GM18858 (cell line): ENCODE results near the gene FGF4.

Experiments
- ATAC-seq: cut with Tn5 transposase; IDR thresholded peaks from one replicate; pipeline ENCODE4 v1.9.1; 2021; ENCODE audit not compliant: unreplicated experiment

Gene FGF4

DNA sequence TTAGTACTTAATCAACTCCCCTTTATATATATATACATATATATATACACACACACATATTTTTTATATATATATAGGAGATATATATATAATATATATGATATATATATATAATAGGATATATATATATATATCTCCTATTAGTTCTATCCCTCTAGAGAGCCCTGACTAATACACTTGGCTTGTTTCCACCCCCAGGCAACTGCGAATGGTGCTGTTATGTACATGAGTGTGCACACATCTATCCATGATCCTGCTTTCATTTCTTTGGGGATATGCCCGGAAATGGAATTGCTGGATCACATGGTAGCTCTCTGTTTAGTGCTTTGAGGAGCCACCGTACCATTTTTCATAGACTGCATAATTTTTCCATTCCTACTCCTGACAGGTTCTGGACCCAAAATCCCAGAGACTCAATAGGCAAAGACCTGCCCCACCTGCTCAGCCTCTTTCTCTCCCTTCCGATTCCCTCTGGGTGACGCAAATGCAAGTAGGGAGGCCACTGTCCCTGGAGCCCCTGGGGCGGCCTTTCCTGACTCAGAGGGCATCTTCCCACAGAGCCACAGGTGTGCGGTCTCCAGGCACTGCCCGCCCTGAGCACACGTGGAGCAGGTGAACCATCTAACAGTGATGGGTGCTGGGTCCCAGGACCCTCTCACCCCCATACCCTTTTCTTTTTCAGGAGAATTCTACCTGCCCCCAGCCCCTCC is 32.1 kb upstream of the FGF4 start:
- no peak for ATAC-seq

DNA sequence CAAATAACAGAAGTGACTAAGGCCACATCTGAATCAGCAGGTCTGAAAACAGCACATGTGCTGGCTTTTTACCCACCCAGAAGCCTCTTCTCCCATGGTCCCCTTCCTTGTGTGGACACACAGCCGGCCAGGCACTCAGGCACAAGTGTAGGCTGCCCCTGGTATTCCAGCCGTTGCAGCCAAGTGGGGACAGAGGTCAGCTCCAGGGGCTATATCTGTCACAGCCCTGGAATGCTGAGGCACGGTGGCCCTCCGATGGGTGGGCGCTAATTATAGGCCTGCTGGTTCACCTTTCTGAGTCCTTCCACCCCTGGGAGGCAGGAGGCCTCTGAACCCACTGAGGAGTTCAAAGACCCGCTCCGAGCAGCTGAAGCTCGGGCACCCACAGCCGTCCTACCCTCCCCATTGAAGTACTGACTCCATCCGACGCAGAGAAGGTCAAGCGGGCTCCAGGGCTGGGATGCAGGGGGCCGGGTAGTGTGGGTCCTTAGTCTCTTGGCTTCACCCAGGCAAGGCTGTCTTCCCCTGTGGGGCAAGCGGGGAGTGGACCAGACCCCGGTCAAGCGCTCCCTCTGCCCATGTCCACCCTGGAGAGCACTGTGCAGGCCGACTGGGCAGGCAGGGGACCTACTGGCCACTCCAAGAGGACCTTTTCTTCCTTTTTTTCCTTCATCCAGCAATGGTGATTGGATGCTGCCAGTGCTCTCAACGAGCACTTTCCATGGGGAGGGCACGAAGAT is 29.8 kb upstream of the FGF4 start:
- no peak for ATAC-seq

DNA sequence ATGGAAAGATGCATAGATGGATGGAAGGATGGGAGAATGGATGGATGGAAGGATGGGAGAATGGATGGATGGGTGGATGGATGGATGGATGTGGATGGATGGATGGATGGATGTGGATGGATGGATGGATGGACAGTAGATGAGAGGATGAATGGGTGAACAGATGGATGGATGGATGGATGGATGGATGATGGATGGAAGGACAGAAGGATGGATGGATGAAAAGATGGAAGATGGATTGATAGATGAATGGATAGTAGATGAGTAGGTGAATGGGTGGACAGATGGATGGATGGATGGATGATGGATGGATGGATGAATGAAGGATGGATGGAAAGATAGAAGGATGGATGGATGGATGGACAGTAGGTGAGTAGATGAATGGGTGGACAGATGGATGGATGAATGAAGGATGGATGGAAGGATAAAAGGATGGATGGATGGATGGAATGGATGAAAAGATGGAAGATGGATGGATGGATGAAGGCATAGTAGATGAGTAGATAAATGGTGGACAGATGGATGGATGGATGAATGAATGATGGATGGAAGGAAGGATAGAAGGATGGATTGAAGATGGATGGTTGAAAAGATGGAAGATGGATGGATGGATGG is 28.6 kb upstream of the FGF4 start:
- no peak for ATAC-seq

DNA sequence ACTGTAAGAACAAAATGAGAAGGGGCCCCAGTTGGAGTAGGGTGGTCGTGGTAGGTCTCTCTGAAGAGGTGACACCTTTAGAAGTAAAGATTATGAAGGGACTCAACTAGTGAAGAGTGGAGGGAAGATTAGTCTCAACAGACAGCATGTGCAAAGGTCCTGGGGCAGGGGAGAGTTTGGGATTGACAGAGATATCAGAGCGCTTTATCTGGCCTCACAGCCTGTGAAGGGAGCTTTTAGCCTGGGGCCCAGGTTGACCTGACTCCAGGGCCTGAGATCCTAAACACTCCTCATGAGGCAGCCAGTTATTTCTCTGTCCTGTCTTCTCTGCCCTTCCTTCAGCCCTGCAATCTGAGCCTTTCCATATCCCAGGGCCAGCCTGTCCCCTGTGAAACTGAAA is 27.9 kb upstream of the FGF4 start:
- no peak for ATAC-seq

DNA sequence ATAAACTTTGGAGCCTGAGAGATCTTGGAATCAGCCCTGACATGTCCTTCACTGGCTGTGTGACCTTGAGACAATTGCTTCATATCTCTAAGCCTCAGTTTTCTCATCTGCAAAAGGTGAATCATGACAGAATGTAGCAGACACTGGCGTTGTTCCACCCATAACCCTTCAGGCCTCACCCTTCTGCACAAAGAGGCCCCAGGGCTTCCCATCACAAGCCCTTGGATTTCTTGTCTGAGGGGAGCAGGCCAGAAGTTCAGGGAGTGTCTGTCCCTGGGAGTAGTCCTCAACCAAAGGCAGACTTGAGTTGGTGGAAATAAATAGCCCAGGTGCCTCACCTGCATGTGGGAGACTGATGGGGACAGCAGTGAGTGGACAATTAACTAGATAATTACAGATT is 27.4 kb upstream of the FGF4 start:
- no peak for ATAC-seq

DNA sequence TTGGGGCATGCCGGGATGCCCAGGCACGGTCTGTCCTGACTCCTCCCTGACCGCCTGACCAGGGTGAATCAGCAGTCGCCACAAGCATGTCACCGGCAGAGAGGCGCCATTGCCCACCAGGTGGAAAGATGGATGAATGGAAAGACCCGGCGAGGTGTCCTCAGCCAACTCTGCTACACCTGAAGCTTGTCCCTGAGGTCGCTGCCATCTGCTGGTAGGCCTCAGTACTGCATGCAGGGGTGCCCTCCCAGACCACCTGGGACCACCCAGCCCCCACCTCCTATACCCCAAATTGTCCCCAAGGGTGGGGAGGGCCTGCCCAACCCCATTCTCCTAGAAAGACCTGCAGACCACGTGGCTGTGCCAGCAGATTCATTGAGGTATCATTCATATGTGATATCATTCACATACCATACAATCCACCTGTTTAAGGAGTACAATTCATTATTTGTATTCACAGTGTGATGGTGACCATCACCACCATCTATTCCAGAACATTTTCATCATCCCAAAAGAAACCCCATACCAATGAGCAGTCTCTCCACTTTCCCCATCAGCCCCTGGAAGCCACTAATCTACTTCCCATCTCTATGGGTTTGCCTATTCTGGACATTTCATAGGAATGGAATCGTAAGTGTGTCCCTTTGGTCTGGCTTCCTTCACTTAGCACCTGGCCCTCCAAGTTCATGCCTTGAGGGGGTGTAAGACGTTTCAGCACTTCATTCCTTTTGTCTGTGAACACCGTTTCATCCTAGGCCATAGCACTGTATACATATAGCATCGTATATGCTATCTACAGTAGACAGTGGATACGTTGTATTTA is 26.6 kb upstream of the FGF4 start:
- ATAC-seq: no peak

DNA sequence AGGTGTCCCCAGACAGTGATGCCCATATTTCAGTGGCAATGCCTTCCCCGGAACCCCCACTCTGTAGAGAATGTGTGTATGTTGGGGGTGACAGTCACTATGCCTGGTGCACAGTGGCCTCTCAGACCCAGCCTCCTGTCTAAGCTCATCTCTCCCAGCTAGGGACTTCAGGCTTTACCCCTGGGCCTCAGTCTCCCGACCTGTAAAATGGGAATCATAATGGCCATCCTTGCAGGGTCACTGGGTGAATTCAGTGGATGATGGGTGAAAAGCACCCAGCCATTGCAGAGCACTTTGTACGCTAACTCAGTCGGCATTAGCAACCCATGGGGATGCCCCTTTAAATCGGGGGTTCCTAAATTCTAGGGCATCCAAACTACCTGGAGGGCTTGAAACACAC is 25.1 kb upstream of the FGF4 start:
- ATAC-seq: no peak

DNA sequence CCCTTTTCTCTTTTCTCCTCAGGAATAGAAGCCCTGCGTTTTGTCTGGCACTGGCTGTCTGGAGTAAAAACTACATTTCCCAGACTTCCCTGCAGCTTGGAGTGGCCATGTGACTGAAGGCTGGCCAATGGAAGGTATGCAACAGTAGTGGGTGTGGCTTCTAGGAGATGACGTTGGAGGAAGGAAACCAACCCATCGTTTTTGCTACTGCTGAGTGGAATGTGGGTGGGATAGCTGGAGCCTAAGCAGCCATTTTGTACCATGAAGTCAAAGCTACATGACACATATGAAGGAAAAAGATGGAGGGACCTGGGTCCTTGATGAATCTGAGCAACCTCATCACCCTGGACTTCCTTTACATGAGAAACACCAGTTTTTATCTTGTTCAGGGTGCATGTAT is 24.4 kb upstream of the FGF4 start:
- no peak for ATAC-seq

DNA sequence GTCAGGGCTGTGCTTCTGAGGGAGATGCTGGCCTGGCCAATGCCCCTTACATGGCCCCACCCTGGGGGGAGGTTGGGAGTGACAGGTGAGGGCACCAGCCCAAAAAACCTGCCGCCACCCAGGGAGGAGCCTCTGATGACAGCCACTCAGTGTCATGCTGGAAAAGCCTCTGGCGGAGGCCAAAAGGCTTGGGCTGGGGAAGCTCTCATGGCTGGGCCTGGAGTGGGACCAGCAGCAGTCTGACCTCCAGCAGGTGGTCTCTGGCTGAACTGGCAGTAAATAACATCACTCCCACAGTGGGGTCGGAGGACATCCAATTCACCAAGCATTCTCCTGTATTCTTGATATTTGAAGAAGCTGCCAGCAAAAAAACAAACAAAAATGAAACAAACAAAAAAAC is 24.0 kb upstream of the FGF4 start:
- ATAC-seq: no peak

DNA sequence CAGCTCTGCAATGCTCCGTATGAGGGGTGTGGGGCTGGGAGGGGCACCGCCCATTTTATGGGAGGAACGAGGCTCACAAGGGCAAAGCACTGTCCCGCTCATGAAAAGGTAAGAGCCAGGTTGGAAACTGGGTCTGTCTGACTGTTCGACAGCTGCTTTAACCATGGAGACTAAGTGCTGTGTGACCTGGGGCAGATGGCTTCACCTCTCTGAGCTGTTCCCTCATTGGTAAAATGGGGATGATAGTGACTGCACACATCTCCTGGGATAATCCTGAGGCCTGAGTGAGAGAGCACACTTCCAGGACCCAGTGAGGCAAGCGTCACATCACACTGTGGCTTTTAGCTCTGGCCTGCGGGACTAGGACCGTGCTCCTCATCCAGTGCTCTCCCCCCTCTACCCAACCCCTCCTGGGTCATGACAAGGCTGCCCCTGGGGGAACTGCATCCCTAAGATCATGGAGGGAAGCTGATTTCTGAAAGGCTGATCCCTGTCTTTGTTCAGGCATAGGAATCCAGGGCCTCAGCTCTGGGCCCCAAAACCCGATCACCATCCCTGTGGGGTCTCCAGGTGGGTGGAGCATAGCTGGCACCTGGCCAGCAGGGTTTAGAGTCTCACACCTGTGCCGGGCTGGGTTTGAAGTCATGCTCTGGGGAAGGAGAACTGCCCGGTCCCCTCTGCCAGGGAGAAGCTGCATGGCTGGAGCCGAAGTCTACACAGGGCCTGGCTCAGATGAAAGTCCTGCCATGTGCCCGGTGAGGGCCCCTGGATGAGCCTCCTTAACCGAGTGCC is 22.8 kb upstream of the FGF4 start:
- no peak for ATAC-seq

DNA sequence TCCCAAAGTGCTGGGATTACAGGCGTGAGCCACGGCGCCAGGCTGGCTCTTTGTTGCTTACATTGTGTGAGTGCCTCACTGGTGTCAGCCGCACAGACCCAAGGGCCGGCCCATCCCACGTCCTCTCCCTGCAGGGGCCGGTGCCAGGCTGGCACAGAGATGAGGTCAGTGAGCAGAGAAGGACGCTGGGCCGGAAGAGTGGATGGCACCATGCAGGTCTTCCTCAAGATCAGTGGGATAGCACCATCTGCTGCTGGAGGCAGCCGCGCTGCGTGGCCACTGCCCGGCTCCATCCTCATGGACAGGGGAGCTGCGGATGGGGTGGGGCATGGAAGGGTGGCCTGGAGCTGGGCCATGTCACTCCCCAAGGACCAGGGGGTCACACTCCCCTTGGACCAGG is 22.0 kb upstream of the FGF4 start:
- no peak for ATAC-seq

DNA sequence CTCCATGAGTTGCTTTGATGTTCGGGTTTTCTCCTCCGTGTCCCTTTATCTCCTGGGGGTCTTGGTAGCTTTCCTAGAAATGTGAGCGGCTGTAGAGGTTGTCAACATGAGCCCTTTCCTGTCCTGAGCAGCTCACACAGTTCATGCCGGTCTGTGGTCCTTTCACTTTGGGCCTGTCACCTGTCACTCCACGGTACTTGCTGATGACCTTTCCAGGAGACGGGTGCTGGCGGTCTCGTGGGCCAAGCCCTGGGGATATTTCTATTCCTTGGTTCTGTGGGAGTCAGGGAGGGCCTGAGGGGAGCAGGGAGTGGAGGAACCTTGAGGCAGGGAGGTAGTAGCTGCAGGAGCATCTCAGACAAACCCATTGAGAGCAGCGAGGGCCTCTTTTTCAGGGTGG is 20.9 kb upstream of the FGF4 start:
- no peak for ATAC-seq

DNA sequence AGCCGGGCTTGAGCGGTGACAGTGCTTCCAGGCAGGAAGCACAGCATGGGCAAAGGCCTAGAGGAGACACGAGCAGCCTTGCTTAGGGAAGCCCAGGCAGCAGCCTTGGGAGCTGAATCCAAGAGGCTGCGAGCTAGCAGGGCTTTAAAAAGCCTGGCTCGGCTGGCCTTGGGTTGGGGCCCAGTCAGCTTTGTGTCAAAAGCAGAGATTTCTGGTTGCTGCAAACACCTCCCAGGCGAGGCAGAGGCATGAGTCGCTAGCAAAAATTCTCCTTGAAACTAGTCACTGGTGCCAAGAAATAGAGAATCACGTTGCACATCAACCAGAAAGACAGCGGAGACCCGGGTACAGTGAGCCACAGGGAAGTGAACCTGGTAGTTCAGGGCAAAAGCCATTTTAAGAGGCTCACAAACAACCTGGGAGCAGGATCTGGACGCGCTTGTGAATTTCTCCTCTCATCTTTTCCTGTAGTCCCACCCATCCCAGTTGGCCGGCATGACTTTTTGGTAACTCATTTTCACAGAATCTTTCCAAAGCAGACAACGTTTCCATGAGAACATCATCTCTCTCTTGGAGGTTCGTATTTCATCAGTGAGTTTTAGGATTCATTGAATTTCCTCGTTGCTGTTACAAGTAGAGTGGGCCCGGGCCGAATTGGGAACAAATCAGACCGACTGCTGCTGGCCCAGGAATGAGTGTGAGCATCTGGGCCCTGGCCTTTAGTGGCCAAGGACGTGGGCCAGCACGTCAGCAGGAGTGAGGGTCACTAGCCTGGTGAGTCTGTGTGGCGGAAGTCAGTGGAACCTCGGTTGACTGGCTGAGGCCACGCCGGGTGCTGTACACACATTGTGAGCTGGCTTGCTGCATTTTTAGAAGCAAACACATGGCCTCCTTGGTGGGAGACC is 16.4 kb upstream of the FGF4 start:
- no peak for ATAC-seq

DNA sequence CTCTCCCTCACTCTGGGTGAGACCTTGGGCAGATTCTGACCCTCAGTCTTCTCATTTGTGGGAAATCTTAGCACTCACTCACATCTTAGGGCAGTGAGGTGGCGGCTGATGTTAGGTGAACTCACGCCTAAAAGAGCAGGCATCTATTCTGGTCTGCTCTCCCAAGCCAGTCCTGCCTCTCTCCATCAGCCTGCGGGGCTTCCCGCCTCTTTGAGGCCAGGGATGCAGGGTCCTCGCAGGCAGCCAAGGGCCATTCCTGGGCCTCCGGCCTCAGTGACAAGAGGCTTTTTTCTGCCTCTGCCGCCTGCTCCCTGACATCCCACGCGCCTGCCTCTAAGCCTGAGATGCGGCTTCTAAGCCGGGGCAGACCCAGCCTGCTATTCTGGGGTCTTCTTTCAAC is 13.8 kb upstream of the FGF4 start:
- no peak for ATAC-seq

DNA sequence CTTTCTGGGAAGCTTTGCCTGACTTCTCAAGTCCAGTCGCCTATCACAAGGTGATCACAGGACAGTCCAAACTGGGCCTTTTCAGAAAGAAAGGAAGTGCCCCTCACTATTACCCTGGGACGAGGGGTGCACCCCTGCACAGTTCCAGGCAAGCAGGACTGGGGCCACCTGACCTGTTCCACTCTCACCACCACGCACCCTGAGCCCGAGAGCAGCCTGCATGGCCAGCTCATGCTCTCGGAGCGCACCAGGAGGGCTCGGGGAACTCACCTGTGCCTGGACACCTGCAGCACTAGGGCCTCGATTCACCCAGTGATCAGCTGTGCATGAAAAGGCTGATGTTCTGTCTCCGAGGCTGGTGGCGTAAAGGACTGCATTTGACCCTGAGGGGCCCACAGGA is 12.8 kb upstream of the FGF4 start:
- no peak for ATAC-seq

DNA sequence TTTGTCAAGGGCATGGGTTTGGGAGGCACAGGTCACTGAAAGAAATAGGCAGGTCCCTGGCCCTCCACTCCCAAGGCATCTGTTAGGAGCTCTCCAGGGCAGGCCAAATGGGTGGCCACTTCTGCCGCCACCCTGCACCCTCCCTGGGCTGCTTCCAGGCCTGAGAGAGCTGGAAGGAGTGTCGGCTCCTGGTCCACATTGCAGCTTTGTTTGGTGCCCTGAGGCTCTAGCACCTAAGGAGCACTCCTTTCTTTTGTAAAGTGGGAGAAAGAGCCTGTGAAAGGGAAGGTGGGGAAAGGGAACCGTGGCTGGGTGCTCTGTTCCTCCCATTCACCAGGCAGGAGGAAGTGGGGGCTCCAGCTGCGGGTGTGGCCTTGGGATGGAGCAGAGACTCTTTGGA is 12.3 kb upstream of the FGF4 start:
- no peak for ATAC-seq

DNA sequence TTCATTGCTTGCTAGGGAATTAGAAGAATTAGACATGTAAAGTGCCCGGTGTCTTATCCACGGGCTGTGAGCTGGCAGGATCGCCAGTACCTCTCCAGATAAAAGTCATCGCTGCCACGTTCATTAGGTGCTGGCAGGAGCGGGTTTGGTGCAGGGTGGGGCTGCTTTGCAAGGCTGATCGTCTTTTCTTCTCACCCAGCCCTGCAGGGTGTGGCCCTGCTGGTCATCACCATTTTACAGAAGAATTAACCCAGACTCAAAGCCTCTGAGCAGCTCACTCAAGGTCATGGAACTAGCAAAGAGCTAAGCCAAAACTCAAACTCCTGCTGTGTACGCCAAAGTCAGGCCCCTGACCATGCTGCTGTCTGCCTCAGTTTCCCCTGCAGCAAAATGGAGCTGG is 6.1 kb upstream of the FGF4 start:
- no peak for ATAC-seq

DNA sequence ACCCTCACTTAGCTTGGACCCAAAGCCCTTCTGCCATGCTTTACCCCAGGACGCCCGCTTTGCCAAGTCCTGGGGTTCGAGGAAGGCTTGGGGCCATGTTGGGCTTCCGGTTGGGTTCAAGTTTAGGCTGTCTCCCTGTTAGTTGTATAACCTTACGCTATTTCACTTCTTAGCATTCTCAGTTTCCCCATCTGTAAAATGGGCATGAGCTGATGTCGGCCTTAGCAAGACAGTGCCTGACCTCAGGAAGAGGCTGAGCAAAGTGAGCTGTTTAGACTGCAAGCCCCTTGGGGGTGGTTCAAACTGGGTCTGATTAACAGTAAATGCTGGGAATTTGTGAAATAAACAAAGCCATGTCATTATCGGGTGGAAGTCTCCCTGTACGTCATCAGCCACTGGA is 3.2 kb upstream of the FGF4 start:
- ATAC-seq: no peak

DNA sequence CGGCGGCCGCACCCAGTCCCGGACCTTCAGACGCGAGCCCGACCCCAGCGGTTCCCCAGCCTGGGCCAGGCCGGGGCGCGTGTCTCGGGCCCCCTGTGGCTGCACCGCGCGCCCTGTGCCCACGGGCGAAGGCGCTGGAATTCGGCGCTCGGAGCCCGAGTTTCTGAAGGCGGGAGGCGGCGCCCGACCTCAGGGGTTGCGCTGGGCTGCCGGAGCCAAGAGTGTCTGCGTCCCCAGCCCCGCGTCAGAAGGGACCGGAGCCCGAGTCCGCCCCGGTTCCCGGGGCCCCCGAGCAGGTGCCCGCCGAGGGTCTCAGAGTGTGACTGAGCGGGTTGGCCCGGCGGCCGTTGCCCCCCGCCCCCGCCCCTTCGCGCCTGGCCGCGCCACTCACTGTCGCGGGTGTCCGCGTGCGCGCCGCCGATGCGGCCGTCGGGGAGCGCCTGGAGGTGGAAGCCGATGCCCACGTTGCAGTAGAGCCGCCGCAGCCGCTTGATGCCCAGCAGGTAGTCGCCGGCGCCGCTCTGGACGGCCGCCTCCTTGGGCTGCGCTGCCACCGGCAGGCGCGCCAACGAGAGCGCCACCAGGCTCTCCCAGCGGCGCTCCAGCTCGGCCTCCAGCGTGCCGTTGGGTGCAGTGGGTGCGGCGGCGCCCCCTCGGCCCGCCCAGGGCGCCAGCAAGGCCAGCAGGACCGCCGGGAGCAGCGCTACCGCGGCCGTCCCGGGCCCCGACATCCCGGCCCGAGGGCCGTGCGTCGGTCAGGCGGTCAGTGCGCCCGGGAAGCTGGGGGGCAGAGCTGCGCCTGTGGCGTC is 583 bp downstream of the FGF4 start:
- no peak for ATAC-seq
